Measurements from ENCODE around the gene WDFY1. TPM values are rescaled to one million over a fixed set of nuclear protein-coding genes. Genes with fewer than 3 reads are reported as not detected.

WDFY1 gene
- total RNA-seq, 4 donors from 2014 or later, result 28.1 to 38.4 (median 31.8) TPM

- H3K4me3 ChIP-seq (ENCODE audit: low read depth, poor library complexity, severe bottlenecking), result no peak overlapping the region
- TF ChIP-seq CTCF (IDR thresholded peaks at IDR 0.05), result no peak
- TF ChIP-seq POLR2A (IDR thresholded peaks at IDR 0.05), result no peak
- DNase-seq (ENCODE audit: low spot score in 2 of 2), result no peak
- 75 to 77% methylated on average over 2 of the region's 2 CpGs for WGBS, 2 donors
- intact Hi-C loops (cut with DNase I; ENCODE audit: low total_unique reads), result no loop called here
These were observed 43.3 kb downstream of the WDFY1 start for GRCh38 chr2:223901854-223902253.

- WGBS, 2 donors, result 69 to 74% methylated on average over 5 of the region's 5 CpGs
- intact Hi-C loops (cut with DNase I; ENCODE audit: low total_unique reads), result no loop called here
- DNase-seq (ENCODE audit: low spot score in 2 of 2), result peak in 1 of 2 donors; percentile 67
- H3K4me3 ChIP-seq (ENCODE audit: low read depth, poor library complexity, severe bottlenecking), result no peak overlapping the region
- TF ChIP-seq CTCF (IDR thresholded peaks at IDR 0.05), result no peak
- no peak for TF ChIP-seq POLR2A (IDR thresholded peaks at IDR 0.05)
These were observed 43.8 kb downstream of the WDFY1 start for GRCh38 chr2:223901311-223901710.

GRCh38 chr2:223900531-223900930 is 44.6 kb downstream of the WDFY1 start:
- no peak for DNase-seq (ENCODE audit: low spot score in 2 of 2)
- H3K4me3 ChIP-seq (ENCODE audit: low read depth, poor library complexity, severe bottlenecking), result no peak overlapping the region
- WGBS, 2 donors, result 84 to 85% methylated on average over 1 of the region's 1 CpG
- intact Hi-C loops (cut with DNase I; ENCODE audit: low total_unique reads), result no loop called here
- TF ChIP-seq CTCF (IDR thresholded peaks at IDR 0.05) (no peak), POLR2A (IDR thresholded peaks at IDR 0.05) (no peak)

GRCh38 chr2:223900066-223900465 is 45.1 kb downstream of the WDFY1 start:
- intact Hi-C loops (cut with DNase I; ENCODE audit: low total_unique reads), result no loop called here
- no peak for DNase-seq (ENCODE audit: low spot score in 2 of 2)
- no peak overlapping the region for H3K4me3 ChIP-seq (ENCODE audit: low read depth, poor library complexity, severe bottlenecking)
- no peak for TF ChIP-seq CTCF (IDR thresholded peaks at IDR 0.05)
- 95 to 97% methylated on average over 6 of the region's 6 CpGs for WGBS, 2 donors

GRCh38 chr2:223897669-223898330 is 47.3 kb downstream of the WDFY1 start:
- peak in 1 of 2 donors; percentile 65 for DNase-seq (ENCODE audit: low spot score in 2 of 2)
- 85 to 92% methylated on average over 5 of the region's 5 CpGs for WGBS, 2 donors
- no peak overlapping the region for H3K4me3 ChIP-seq (ENCODE audit: low read depth, poor library complexity, severe bottlenecking)
- intact Hi-C loops (cut with DNase I; ENCODE audit: low total_unique reads), result no loop called here
- TF ChIP-seq POLR2A (IDR thresholded peaks at IDR 0.05) (no peak), CTCF (IDR thresholded peaks at IDR 0.05) (no peak)

GRCh38 chr2:223896833-223897311 is 48.3 kb downstream of the WDFY1 start:
- no peak overlapping the region for H3K4me3 ChIP-seq (ENCODE audit: low read depth, poor library complexity, severe bottlenecking)
- TF ChIP-seq CTCF (IDR thresholded peaks at IDR 0.05) (no peak), POLR2A (IDR thresholded peaks at IDR 0.05) (no peak)
- WGBS, 2 donors, result 52 to 63% methylated on average over 4 of the region's 4 CpGs
- peak; percentile 43 to 84 for DNase-seq (ENCODE audit: low spot score in 2 of 2)
- intact Hi-C loops (cut with DNase I; ENCODE audit: low total_unique reads), result no loop called here
